Measurements from ENCODE around the gene GTF2A1.

GTF2A1 gene

GRCh38 chr14:81172881-81173280 lies 47.9 kb downstream of the GTF2A1 start:
- DNase-seq: no peak

DNA sequence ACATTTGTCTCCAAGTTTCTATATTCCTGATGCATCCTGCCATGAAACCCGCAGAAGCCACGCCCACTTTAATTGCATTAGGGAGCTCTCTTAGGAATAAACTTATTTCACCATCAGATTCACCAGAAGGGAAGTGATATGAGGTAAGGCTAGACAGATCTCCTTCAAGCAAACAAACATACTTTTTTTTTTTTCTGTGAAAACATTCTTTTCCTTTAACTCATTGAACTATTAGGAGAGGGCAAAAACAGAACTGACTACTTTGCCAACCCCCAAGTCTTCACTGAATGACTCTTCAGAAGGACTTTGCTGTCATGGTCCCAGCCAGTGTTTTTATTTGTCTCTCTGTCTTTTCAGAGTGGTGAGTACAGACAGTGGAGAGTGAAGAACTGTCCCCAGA lies 48.4 kb downstream of the GTF2A1 start:
- no peak for DNase-seq

DNA sequence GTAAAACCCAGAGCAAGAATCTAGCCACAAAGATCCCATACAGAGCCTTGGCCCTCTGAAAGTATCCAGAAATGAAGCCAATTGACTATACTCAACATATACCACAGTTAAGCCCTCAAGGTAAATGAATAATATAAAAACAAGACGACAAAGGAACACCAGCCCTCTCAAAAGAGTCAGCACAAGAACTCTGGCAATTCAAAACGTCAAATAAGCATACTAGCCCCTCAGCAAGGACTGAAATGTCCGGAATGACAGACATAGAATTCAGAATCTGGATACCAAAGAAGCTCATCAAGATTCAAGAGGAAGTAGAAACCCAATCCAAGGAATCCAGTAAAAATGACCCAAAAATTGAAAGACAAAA lies 49.9 kb downstream of the GTF2A1 start:
- no peak for DNase-seq

GRCh38 chr14:81170104-81170828 lies 50.5 kb downstream of the GTF2A1 start:
- peak; percentile 81 to 90 for DNase-seq

- peak; percentile 39 for DNase-seq
Observed at GRCh38 chr14:81169711-81170103, 51.1 kb downstream of the GTF2A1 start.

DNA sequence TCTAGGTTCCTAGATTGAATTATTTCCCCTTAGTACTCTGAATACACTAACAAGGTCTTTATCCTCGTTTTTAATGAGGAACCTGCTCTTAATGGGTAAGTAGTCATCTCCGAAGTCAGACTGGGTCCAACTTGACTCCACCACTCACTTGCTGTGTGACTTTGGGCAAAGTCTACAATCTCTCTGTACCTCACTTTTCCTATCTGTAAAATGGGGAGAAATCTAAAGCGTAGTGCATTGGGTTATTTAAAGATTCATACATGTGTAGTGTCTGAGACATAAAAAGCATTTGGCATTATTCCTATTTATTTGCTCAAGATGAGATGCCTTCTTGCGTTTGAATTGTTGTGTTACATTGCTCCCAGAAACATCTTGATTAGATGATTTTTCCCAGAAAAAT lies 51.5 kb downstream of the GTF2A1 start:
- no peak for DNase-seq

GRCh38 chr14:81166121-81166520 lies 54.6 kb downstream of the GTF2A1 start:
- no peak for DNase-seq

DNA sequence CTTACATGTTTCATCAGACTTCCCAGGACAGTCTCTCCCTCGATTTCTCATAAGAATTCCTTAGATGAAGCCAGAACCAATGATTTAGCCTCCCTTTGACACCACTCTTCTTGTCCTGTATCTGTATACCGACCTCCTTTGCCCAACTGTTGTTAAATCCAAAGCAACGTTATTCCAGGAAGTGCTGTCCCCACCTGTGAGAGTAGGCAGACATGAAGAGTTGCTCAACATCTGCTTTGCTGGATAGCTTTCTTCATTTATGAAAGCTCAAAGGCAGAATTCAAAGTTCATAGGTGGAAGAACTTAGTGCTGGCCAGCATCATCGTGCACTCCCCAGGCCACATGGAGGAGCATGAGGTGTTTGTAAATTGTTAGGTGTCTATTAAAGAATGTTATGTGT lies 55.6 kb downstream of the GTF2A1 start:
- peak; percentile 40 for DNase-seq

DNA sequence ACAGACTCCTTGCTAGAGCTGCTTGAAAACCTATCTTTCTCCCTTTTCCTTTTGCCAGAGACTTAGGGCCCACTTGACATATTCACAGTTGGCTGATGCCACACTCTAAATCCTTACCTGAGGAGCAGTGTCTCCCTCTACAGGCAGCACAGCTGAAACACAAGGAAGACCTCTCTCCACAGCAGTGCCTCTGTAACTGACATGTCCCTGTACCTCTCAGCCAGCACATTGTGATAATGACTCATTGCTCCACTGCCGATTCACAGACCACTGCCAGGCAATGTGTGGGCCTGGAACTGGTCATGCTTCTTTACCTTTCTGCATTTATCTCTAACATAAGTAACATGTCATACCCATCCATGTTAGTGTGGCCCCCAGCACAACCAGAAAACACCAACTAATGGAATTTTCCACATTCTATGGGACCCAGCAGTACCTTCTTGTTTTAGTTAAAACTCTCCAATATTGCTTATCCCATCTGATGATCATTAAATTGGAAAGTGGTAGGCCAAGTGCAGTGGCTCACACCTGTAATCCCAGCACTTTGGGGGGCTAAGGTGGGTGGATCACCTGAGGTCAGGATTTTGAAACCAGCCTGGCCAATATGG lies 56.5 kb downstream of the GTF2A1 start:
- DNase-seq: peak; percentile 73 to 80

DNA sequence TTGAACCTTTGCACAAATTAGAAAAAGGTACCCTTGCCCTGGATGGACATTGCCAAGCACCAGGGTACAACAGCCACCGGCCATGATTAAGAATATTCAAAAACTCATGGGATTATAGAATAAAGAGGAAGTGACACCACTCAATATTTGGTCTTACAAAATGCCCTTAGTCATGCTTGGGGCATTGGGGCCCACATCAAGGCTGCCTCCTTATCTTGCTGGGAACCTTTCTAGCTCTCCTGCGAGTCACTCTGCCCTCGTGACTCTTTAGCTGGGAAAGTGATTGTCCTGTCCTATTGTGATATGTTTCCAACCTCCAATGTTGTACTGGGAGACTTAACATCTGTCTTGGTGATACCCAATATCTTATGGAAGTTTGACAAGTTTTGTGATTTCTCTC lies 57.8 kb downstream of the GTF2A1 start:
- peak; percentile 67 to 68 for DNase-seq

DNA sequence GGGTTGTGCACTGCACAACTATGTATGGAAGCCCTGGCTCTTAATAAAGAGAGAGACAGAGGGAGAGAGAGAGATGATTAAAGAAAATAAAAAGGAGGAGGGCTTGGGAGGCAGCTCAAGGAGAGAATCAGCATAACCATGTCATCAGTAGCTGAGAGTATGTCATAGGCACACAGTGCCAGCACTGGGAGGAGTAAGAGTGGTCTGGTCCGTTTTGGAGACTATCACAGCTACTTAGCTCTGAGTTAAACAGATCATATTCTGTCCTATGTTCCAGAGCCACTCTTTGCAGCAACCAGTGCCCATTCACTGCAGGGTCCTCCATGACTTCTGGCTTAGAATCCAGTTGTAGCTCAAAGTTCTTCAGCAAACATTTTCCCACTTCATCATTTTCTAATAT lies 59.0 kb downstream of the GTF2A1 start:
- no peak for DNase-seq

DNA sequence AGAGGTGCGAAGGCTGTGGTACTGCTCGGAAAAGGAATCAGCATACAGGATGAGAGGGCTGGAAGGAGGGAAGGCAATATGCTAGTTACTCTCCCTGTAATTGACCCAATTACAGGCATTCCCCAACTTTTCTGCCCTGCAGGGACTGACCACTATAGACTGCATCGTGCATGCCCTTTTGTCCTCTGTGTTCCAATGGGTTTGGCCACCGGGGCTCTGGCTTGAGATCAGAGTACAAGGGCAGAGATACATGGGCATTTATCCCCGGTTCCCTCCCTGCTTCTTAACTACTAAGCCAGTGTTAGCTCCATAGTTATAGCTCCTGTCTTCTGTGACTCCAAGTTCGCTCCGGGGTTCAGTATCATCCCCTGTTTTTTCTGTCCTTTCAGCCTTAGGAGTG lies 59.7 kb downstream of the GTF2A1 start:
- no peak for DNase-seq

DNA sequence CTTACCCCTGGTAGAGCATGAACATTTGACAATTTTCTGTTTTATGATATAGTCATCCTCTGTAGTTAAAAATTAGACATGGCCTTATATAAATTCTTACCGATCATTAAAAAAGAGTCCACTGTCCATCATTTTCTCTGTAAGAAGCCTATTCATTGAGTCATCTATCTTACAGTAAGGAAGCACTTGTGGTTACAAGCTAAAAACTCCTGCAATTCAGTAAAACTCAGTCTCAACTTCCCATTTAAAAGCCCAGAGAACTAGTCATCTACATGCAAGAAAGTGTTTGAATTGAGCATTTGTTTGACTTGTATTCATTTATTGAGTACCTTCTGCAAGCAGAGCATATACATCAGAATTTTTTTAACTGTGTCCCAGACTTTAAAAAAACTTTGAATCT lies 63.3 kb downstream of the GTF2A1 start:
- DNase-seq: peak; percentile 72

- no peak for DNase-seq
Observed at GRCh38 chr14:81153187-81153586, 67.6 kb downstream of the GTF2A1 start.

GRCh38 chr14:81148635-81149034 lies 72.1 kb downstream of the GTF2A1 start:
- DNase-seq: no peak

GRCh38 chr14:81147140-81147897 lies 73.4 kb downstream of the GTF2A1 start:
- DNase-seq: no peak

DNA sequence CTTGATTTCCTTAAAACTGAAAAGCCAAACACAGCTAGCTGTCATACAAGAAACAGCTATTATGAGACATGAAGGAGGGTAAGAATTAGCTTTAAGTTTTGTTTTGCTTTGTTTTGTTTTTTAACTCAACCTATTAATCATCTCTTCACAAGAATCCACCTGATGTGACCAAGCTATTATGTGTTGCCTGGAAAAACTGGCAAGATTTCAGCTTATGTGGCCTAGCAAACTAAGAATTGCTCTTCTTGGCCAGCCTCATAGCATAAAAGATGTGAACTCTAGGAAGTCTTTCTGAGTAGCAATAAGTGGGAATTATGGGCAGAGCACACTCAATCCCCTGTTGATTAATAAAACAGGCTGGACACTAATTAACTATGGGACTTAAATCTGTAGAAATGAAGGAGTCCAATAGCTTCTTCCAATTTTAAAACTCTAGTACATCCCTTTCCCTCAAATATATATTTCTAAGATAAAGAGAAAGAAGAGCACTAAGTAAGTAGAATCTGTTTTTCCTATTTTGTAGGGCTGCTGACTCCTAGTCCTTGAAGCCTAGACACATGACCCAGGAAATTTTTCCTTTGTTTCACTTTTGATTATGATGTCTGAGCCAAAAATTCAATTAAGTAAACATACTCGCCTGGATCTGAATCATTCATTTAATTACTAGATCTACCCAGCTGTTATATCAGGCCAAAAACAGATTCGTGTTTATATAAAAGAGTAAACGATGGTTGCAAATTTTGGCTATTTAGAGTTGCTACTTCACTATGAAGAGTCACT lies 75.7 kb downstream of the GTF2A1 start:
- no peak for DNase-seq

DNA sequence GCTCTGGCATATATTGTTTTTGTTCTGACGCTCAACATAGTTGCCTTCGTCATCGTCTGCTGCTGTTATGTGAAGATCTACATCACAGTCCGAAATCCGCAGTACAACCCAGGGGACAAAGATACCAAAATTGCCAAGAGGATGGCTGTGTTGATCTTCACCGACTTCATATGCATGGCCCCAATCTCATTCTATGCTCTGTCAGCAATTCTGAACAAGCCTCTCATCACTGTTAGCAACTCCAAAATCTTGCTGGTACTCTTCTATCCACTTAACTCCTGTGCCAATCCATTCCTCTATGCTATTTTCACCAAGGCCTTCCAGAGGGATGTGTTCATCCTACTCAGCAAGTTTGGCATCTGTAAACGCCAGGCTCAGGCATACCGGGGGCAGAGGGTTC lies 77.0 kb downstream of the GTF2A1 start:
- DNase-seq: no peak

DNA sequence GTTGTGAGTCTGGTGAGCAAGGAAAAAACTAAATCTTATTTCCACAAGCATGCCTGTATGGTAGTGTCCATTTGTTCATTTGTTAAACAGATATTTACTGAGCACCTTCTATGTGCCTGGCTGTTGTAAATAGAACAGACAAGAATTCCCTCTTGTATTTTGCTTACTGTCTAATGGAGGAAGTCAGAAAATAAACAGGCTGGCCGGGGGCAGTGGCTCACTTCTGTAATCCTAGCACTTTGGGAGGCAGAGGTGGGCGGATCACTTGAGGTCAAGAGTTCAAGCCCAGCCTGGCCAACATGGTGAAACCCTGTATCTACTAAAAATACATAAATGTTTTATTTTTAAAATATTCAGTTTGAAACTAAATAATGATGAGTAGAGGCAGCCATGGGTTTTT lies 79.3 kb downstream of the GTF2A1 start:
- DNase-seq: no peak

DNA sequence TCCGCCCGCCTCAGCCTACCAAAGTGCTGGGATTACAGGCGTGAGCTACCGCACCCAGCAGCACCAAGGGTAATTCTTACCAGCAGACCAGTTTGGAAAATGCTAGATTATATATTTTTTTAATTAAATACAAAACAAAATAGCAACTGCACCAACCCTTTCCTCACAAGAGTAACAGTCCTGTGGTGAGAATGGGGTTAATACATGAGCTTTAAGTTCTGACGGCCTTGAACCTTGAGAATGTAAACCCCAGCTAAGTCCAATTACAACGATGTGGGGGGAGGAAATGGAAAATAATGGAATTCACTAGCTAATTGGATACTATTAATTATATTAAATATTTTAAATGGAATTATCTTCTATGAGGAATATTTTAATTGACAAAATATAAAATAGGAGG lies 82.3 kb downstream of the GTF2A1 start:
- DNase-seq: no peak

GRCh38 chr14:81137316-81137715 lies 83.4 kb downstream of the GTF2A1 start:
- DNase-seq: no peak

- DNase-seq: no peak
Observed at GRCh38 chr14:81133400-81133799, 87.4 kb downstream of the GTF2A1 start.

GRCh38 chr14:81132468-81132867 lies 88.3 kb downstream of the GTF2A1 start:
- no peak for DNase-seq

Data from AML-193 (cell line).